Testis (tissue), 3 donors: ENCODE measurements around the gene PRR36. TPM values are rescaled to one million over a fixed set of nuclear protein-coding genes. Genes with fewer than 3 reads are reported as not detected.

Experiments
- DNase-seq: peaks from one replicate; pipeline ENCODE4 v3.0.0-alpha.2; 2019
- H3K27ac ChIP-seq, 2 donors: fragments of 200-600 bp; sonication (generic); one replicate each; pipeline ENCODE4 v1.5.1; 2019
- H3K27me3 ChIP-seq: fragments of 200-600 bp; sonication (generic); one replicate; pipeline ENCODE4 v1.5.1; 2019
- H3K36me3 ChIP-seq: fragments of 200-600 bp; sonication (generic); one replicate; pipeline ENCODE4 v1.5.1; 2017; ENCODE audit warnings: low read depth; ENCODE audit errors: missing control alignments
- H3K4me1 ChIP-seq: fragments of 200-600 bp; sonication (generic); one replicate; pipeline ENCODE4 v1.5.1; 2019
- H3K4me3 ChIP-seq, 2 donors: fragments of 200-600 bp; sonication (generic); one replicate each; pipeline ENCODE4 v1.5.1; 2017 to 2019
- H3K9me3 ChIP-seq: fragments of 200-600 bp; sonication (generic); one replicate; pipeline ENCODE4 v1.5.1; 2017
- POLR2A ChIP-seq: fragments of 450-650 bp; IDR thresholded peaks from one replicate; pipeline ENCODE4 v1.6.1; 2017; ENCODE audit warnings: antibody characterized with exemption, mild to moderate bottlenecking, moderate library complexity
- WGBS, 2 donors: methylation state at CpG; one replicate each; pipeline ENCODE4 v1.1.5; 2018; 5-methylcytosine and 5-hydroxymethylcytosine counted together
- intact Hi-C: fragments of 100-400 bp; cut with DNase I; formaldehyde crosslinking; loops from one replicate; pipeline ENCODE4 v1.15.1; 2023; ENCODE audit warnings: low total_unique reads
- polyA plus RNA-seq: library from polyadenylated mRNA; stranded (reverse); fragments of 350-450 nt; fragmentation: Illumina TruSeq; extraction: RNeasy Lipid Tissue Mini Kit (QIAGEN cat#74804); gene quantifications from one replicate; pipeline ENCODE4 v1.2.3, GENCODE V29; 2014; ENCODE audit warnings: low read depth, low replicate concordance; ENCODE audit not compliant: insufficient read depth
- total RNA-seq, 2 donors: library from RNA; depleted of rRNA; stranded (reverse); fragments of >200 nt; gene quantifications; one replicate each; pipeline ENCODE4 v1.2.3, GENCODE V29; 2016
- TF ChIP-seq, protein P1 (sequence below), 3 experiments: fragments of 450-650 bp in 2 of 3; fragments of 200-600 bp in 1 of 3; sonication (generic) in 1 of 3; IDR thresholded peaks; one replicate each; pipeline ENCODE4 v1.5.1; 2016 to 2019; ENCODE audit warnings: antibody characterized with exemption in 3 of 3, mild to moderate bottlenecking in 2 of 3, moderate library complexity in 1 of 3

PRR36 gene
- total and polyA plus RNA-seq, 3 donors from 2014 or later: 0.50 to 3.3 (median 2.9) TPM

DNA sequence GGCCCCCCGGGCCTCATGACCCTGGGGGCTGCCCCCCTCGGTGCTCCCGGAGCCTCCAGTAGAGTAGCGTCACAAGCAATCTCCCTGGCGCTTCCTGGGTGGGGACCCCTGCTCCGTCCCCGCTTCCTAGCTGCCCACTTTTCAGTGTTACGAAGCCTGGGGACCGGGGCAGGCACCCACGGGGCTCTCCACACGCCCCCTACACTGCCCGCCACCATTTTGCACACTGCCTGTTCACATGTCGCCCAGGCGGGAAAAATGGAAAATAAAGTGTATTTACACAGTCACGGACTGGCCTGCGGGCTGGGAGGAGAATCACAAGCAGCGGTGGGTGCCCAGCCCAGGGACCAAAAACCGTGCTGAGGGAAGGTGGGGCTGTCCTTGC, 9.5 kb downstream of the PRR36 start:
- H3K27ac ChIP-seq: no peak overlapping the region
- peaks cover 7% of the 10 kb centered on the region for H3K4me1 ChIP-seq
- no peaks in the 10 kb centered on the region for H3K36me3 ChIP-seq
- 78 to 85% methylated on average over 18 of the region's 18 CpGs for WGBS, 2 donors
- intact Hi-C loops: no loop called here
- no peaks in the 10 kb centered on the region for H3K27me3 ChIP-seq
- DNase-seq: no peak
- H3K4me3 ChIP-seq: no peak overlapping the region
- TF ChIP-seq POLR2A: no peak
- TF ChIP-seq, protein P1, sequence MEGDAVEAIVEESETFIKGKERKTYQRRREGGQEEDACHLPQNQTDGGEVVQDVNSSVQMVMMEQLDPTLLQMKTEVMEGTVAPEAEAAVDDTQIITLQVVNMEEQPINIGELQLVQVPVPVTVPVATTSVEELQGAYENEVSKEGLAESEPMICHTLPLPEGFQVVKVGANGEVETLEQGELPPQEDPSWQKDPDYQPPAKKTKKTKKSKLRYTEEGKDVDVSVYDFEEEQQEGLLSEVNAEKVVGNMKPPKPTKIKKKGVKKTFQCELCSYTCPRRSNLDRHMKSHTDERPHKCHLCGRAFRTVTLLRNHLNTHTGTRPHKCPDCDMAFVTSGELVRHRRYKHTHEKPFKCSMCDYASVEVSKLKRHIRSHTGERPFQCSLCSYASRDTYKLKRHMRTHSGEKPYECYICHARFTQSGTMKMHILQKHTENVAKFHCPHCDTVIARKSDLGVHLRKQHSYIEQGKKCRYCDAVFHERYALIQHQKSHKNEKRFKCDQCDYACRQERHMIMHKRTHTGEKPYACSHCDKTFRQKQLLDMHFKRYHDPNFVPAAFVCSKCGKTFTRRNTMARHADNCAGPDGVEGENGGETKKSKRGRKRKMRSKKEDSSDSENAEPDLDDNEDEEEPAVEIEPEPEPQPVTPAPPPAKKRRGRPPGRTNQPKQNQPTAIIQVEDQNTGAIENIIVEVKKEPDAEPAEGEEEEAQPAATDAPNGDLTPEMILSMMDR (IDR thresholded peaks at IDR 0.05): no peak
- H3K9me3 ChIP-seq: no peaks in the 10 kb centered on the region

DNA sequence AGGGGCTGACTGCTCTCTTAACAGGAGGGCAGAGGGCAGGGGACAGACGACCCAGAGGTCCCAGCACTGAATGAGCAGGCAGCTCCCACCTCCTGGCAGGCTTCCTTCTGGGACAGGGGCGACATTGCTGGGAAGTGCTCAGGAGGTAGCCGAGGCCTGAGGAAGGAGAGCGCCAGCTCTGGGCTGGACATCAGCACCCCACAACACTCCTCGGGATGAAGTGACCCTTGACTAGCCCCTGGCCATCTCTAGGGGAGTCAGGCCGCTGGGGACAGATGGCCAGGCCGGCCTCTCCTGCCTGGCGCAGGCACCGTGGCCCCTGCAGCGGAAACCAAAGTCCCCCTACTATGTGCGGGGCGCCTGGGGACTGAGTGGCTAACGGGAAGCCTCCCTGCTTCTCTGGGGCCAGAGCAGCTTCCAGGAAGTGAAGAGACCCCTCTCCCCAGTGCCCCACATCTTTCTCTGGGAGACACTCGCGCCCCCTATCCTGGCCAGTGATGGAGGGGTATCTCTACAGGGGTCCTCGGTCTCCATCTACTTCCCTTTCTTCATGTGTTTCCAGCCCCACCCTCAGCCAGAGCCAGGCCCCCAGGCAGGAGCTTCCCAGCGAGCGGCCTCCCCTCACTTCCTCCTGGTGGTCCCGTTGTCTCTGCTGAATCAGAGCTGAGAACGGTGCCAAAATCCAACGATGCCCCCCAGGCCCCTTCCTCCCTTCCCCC, 10.1 kb downstream of the PRR36 start:
- TF ChIP-seq, protein P1 (IDR thresholded peaks at IDR 0.05): no peak
- no peak for TF ChIP-seq POLR2A
- WGBS, 2 donors: 83 to 84% methylated on average over 8 to 21 of the region's 21 CpGs
- H3K9me3 ChIP-seq: no peaks in the 10 kb centered on the region
- H3K36me3 ChIP-seq: no peaks in the 10 kb centered on the region
- H3K27me3 ChIP-seq: no peaks in the 10 kb centered on the region
- H3K4me1 ChIP-seq: peaks cover 7% of the 10 kb centered on the region
- no peak overlapping the region for H3K27ac ChIP-seq
- H3K4me3 ChIP-seq: no peak overlapping the region
- DNase-seq: no peak
- intact Hi-C loops: no loop called here

DNA sequence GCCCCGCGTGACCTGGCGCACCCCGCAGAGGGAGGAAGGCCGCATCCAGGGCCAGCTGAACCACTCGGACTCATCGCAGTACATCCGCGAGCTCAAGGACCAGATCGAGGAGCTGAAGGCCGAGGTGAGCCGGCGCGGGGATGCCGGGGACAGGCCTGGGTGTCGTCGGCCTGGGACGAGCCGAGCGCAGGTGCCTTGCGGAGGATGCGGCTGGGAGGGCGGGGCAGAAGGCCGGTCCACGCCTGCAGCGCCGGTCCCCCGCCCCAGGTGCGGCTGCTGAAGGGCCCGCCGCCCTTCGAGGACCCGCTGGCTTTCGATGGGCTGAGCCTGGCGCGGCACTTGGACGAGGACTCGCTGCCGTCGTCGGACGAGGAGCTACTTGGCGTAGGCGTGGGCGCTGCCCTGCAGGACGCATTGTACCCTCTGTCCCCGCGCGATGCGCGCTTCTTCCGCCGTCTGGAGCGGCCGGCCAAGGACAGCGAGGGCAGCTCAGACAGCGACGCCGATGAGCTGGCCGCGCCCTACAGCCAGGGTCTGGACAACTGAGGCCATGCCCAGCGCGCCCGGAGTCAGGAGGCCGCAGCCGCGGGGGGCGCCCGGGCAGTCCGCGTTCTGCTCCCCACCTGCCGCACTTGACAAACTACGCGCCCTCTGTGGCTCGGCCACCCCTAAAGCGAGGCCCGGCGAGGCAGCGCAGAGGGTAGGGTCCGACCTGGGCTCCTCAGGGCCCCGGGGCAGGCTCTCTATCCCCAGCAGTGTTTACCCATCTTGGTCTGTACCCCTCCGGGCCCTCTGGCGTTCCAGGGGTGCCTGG, 10.8 kb downstream of the PRR36 start:
- Histone ChIP-seq H3K9me3 (no peaks in the 10 kb centered on the region), H3K27me3 (no peaks in the 10 kb centered on the region), H3K4me1 (peaks cover 1% of the 10 kb centered on the region), H3K4me3 (peak overlapping the region in 1 of 2 donors; percentile 39), H3K27ac (no peak overlapping the region), H3K36me3 (no peaks in the 10 kb centered on the region)
- intact Hi-C loops: no loop called here
- no peak for TF ChIP-seq POLR2A
- TF ChIP-seq, protein P1 (IDR thresholded peaks at IDR 0.05): no peak
- DNase-seq: no peak
- 54 to 72% methylated on average over 13 to 53 of the region's 83 CpGs for WGBS, 2 donors

DNA sequence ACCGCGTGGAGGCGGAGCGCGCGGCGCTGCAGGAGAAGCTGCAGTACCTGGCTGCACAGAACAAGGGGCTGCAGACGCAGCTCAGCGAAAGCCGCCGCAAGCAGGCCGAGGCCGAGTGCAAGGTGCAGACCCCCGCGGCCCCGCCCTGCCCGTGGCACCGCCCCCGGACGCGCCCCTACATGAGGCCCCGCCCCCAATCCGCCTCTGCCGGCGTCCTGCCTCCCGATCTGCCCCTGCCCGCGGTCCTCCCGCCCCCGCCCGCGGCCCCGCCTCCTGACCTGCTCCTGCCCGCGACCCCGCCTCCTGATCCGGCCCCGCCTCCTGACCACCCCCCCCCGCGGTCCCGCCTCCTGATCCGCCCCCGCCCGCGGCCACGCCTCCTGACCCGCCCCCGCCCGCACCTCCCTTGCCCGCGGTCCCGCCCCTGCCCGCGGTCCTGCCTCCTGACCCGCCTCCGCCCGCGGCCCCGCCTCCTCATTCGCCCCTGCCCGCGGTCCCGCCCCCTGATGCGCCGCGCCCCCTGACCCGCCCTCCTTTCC, 11.7 kb downstream of the PRR36 start:
- no peaks in the 10 kb centered on the region for H3K36me3 ChIP-seq
- H3K4me3 ChIP-seq: peak overlapping the region; percentile 12 to 39
- TF ChIP-seq, protein P1 (IDR thresholded peaks at IDR 0.05): no peak
- TF ChIP-seq POLR2A: no peak
- no peaks in the 10 kb centered on the region for H3K9me3 ChIP-seq
- no peaks in the 10 kb centered on the region for H3K4me1 ChIP-seq
- peak; percentile 58 for DNase-seq
- H3K27me3 ChIP-seq: no peaks in the 10 kb centered on the region
- no peak overlapping the region for H3K27ac ChIP-seq
- WGBS, 2 donors: 43% methylated on average over 20 of the region's 67 CpGs; no CpG with 5 or more reads in 1 of the 2 donors
- intact Hi-C loops: no loop called here
